ENCODE data around the gene LYPD4.

Gene LYPD4

GRCh38 chr19:41872775-41873647, 28.5 kb upstream of the LYPD4 start:
- DNase-seq = peak; percentile 88

GRCh38 chr19:41872384-41872774, 27.9 kb upstream of the LYPD4 start:
- DNase-seq = no peak

GRCh38 chr19:41871573-41872383, 27.3 kb upstream of the LYPD4 start:
- peak; percentile 84 for DNase-seq

- no peak for DNase-seq
These were observed 26.0 kb upstream of the LYPD4 start for GRCh38 chr19:41870401-41870873.

GRCh38 chr19:41869374-41869955, 25.0 kb upstream of the LYPD4 start:
- DNase-seq = no peak

GRCh38 chr19:41868989-41869300, 24.5 kb upstream of the LYPD4 start:
- no peak for DNase-seq

GRCh38 chr19:41868120-41868988, 23.9 kb upstream of the LYPD4 start:
- no peak for DNase-seq

GRCh38 chr19:41866284-41866683, 21.8 kb upstream of the LYPD4 start:
- no peak for DNase-seq

- DNase-seq = no peak
These were observed 19.9 kb upstream of the LYPD4 start for GRCh38 chr19:41864374-41864773.

- no peak for DNase-seq
These were observed 18.9 kb upstream of the LYPD4 start for GRCh38 chr19:41863209-41863931.

GRCh38 chr19:41862445-41862986, 18.0 kb upstream of the LYPD4 start:
- no peak for DNase-seq

- no peak for DNase-seq
These were observed 17.4 kb upstream of the LYPD4 start for GRCh38 chr19:41861846-41862245.

GRCh38 chr19:41861116-41861768, 16.8 kb upstream of the LYPD4 start:
- no peak for DNase-seq

- no peak for DNase-seq
These were observed 16.1 kb upstream of the LYPD4 start for GRCh38 chr19:41860419-41861115.

GRCh38 chr19:41859618-41860418, 15.3 kb upstream of the LYPD4 start, which contains the start of gene RPS19:
TSS of gene RPS19 (plus strand) at chr19:41860255. CDS start at chr19:41860775, 520 bp downstream.
- DNase-seq = peak; percentile 99

- no peak for DNase-seq
These were observed 14.7 kb upstream of the LYPD4 start for GRCh38 chr19:41859213-41859617.

GRCh38 chr19:41853768-41854167, 9.3 kb upstream of the LYPD4 start:
- no peak for DNase-seq

- DNase-seq = no peak
These were observed 8.9 kb upstream of the LYPD4 start for GRCh38 chr19:41853344-41853743.

GRCh38 chr19:41851456-41851855, 7.0 kb upstream of the LYPD4 start:
- DNase-seq = no peak
